Ectodermal cell (in vitro differentiated cells): ENCODE data around the gene SEMA4A.

Experiments used
- H3K27ac ChIP-seq: 2 replicates; pipeline ENCODE4 v1.7.0; 2013; ENCODE audit warnings: mild to moderate bottlenecking, low read depth, low read length; ENCODE audit not compliant: insufficient read depth, poor library complexity, severe bottlenecking
- H3K27me3 ChIP-seq: 2 replicates; pipeline ENCODE4 v1.7.0; 2013; ENCODE audit warnings: mild to moderate bottlenecking, low read length; ENCODE audit not compliant: insufficient read depth, control insufficient read depth, poor library complexity, severe bottlenecking
- H3K36me3 ChIP-seq: one replicate; pipeline ENCODE4 v1.7.0; 2013; ENCODE audit warnings: low read length; ENCODE audit not compliant: control insufficient read depth, insufficient read depth
- H3K4me1 ChIP-seq: one replicate; pipeline ENCODE4 v1.7.0; 2013; ENCODE audit warnings: low read length; ENCODE audit not compliant: control insufficient read depth, insufficient read depth
- H3K4me3 ChIP-seq: 2 replicates; pipeline ENCODE4 v1.7.0; 2013; ENCODE audit warnings: low read depth, low read length, control low read depth; ENCODE audit not compliant: insufficient read depth
- H3K9me3 ChIP-seq: 2 replicates; pipeline ENCODE4 v1.7.0; 2013; ENCODE audit warnings: mild to moderate bottlenecking, low read length, moderate library complexity; ENCODE audit not compliant: control insufficient read depth
- WGBS, 2 experiments: methylation state at CpG; one replicate each; pipeline ENCODE4 v1.1.7; 2013; ENCODE audit warnings: missing lambda C conversion rate in 2 of 2; 5-methylcytosine and 5-hydroxymethylcytosine counted together

The SEMA4A gene

GRCh38 chr1:156136970-156137483 is 16.4 kb upstream of the SEMA4A start:
- no peak overlapping the region for H3K4me3 ChIP-seq
- no peaks in the 10 kb centered on the region for H3K4me1 ChIP-seq
- peaks cover 37% of the 10 kb centered on the region for H3K36me3 ChIP-seq
- H3K9me3 ChIP-seq, result no peaks in the 10 kb centered on the region
- no peak overlapping the region for H3K27ac ChIP-seq
- no peaks in the 10 kb centered on the region for H3K27me3 ChIP-seq
- WGBS, 2 experiments, result 88 to 90% methylated on average over 12 of the region's 12 CpGs

GRCh38 chr1:156138458-156138867 is 14.9 kb upstream of the SEMA4A start:
- H3K9me3 ChIP-seq, result no peaks in the 10 kb centered on the region
- H3K27me3 ChIP-seq, result no peaks in the 10 kb centered on the region
- H3K4me3 ChIP-seq, result no peak overlapping the region
- H3K27ac ChIP-seq, result no peak overlapping the region
- 95% methylated on average over 22 of the region's 22 CpGs for WGBS, 2 experiments
- no peaks in the 10 kb centered on the region for H3K4me1 ChIP-seq
- peaks cover 37% of the 10 kb centered on the region for H3K36me3 ChIP-seq

GRCh38 chr1:156140879-156141707 is 12.3 kb upstream of the SEMA4A start:
- H3K27ac ChIP-seq, result peak overlapping the region; percentile 26
- H3K4me3 ChIP-seq, result no peak overlapping the region
- H3K9me3 ChIP-seq, result no peaks in the 10 kb centered on the region
- H3K36me3 ChIP-seq, result peaks cover 17% of the 10 kb centered on the region
- no peaks in the 10 kb centered on the region for H3K4me1 ChIP-seq
- no peaks in the 10 kb centered on the region for H3K27me3 ChIP-seq
- WGBS, 2 experiments, result 59 to 60% methylated on average over 20 of the region's 20 CpGs

GRCh38 chr1:156143765-156144489 is 9.5 kb upstream of the SEMA4A start:
- Histone ChIP-seq H3K27me3 (no peaks in the 10 kb centered on the region), H3K36me3 (no peaks in the 10 kb centered on the region), H3K4me1 (peaks cover 15% of the 10 kb centered on the region), H3K9me3 (no peaks in the 10 kb centered on the region), H3K27ac (no peak overlapping the region), H3K4me3 (no peak overlapping the region)
- WGBS, 2 experiments, result 91% methylated on average over 11 of the region's 11 CpGs

GRCh38 chr1:156144742-156145141 is 8.6 kb upstream of the SEMA4A start:
- Histone ChIP-seq H3K27ac (no peak overlapping the region), H3K27me3 (no peaks in the 10 kb centered on the region), H3K36me3 (no peaks in the 10 kb centered on the region), H3K4me3 (no peak overlapping the region), H3K9me3 (no peaks in the 10 kb centered on the region), H3K4me1 (peaks cover 21% of the 10 kb centered on the region)
- WGBS, 2 experiments, result 87 to 88% methylated on average over 5 of the region's 5 CpGs

GRCh38 chr1:156145650-156146019 is 7.8 kb upstream of the SEMA4A start:
- H3K36me3 ChIP-seq, result no peaks in the 10 kb centered on the region
- 95% methylated on average over 2 of the region's 2 CpGs for WGBS, 2 experiments
- H3K27me3 ChIP-seq, result no peaks in the 10 kb centered on the region
- H3K9me3 ChIP-seq, result no peaks in the 10 kb centered on the region
- H3K4me3 ChIP-seq, result no peak overlapping the region
- peaks cover 28% of the 10 kb centered on the region for H3K4me1 ChIP-seq
- no peak overlapping the region for H3K27ac ChIP-seq

GRCh38 chr1:156146020-156146768 is 7.2 kb upstream of the SEMA4A start:
- Histone ChIP-seq H3K27ac (no peak overlapping the region), H3K9me3 (no peaks in the 10 kb centered on the region), H3K4me3 (no peak overlapping the region), H3K36me3 (no peaks in the 10 kb centered on the region), H3K27me3 (no peaks in the 10 kb centered on the region), H3K4me1 (peaks cover 34% of the 10 kb centered on the region)
- 35 to 36% methylated on average over 13 of the region's 13 CpGs for whole genome bisulfite sequencing, 2 experiments

- H3K4me3 ChIP-seq, result no peak overlapping the region
- WGBS, 2 experiments, result 67% methylated on average over 9 of the region's 9 CpGs
- no peak overlapping the region for H3K27ac ChIP-seq
- H3K9me3 ChIP-seq, result no peaks in the 10 kb centered on the region
- H3K4me1 ChIP-seq, result peaks cover 38% of the 10 kb centered on the region
- no peaks in the 10 kb centered on the region for H3K27me3 ChIP-seq
- no peaks in the 10 kb centered on the region for H3K36me3 ChIP-seq
Measured at GRCh38 chr1:156146769-156147405, 6.5 kb upstream of the SEMA4A start.

- H3K27ac ChIP-seq, result no peak overlapping the region
- H3K4me1 ChIP-seq, result peaks cover 38% of the 10 kb centered on the region
- H3K9me3 ChIP-seq, result no peaks in the 10 kb centered on the region
- H3K36me3 ChIP-seq, result no peaks in the 10 kb centered on the region
- WGBS, 2 experiments, result 94 to 98% methylated on average over 6 of the region's 6 CpGs
- H3K27me3 ChIP-seq, result no peaks in the 10 kb centered on the region
- H3K4me3 ChIP-seq, result no peak overlapping the region
Measured at GRCh38 chr1:156148216-156148615, 5.2 kb upstream of the SEMA4A start.
